Uterus (tissue), 2 donors: ENCODE measurements around the gene RTL5.

Experiments
- POLR2A ChIP-seq, 2 donors: fragments of 450-650 bp; IDR thresholded peaks; one replicate each; pipeline ENCODE4 v1.6.1; 2016; ENCODE audit warnings: antibody characterized with exemption in 2 of 2, mild to moderate bottlenecking in 1 of 2, moderate library complexity in 1 of 2
- TF ChIP-seq, protein P1 (sequence below), 4 experiments: fragments of 200-600 bp in 2 of 4; fragments of 450-650 bp in 2 of 4; sonication (generic) in 2 of 4; IDR thresholded peaks; one replicate each; pipeline ENCODE4 v1.5.1; 2016 to 2019; ENCODE audit warnings: antibody characterized with exemption in 4 of 4, mild to moderate bottlenecking in 2 of 4, moderate library complexity in 1 of 4

DNA sequence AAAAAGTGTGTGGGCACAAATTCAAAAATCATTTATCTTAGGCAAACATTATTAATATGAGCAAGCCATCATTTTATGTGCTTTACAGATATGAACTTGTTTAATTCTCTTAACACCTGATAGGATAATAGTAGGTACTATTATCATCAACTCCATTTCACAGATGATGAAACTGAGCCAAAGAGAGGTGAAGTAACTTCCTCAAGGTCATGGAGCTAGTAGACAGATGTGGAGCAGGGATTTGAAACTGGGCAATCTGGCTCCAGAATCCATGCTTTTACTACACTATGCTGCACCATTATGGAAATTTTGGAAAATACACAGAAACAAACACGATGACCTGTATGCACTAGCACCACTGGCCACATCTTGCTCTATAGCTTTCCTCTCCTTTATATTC is 48.8 kb upstream of the RTL5 start:
- TF ChIP-seq POLR2A (IDR thresholded peaks at IDR 0.05): no peak
- TF ChIP-seq, protein P1, sequence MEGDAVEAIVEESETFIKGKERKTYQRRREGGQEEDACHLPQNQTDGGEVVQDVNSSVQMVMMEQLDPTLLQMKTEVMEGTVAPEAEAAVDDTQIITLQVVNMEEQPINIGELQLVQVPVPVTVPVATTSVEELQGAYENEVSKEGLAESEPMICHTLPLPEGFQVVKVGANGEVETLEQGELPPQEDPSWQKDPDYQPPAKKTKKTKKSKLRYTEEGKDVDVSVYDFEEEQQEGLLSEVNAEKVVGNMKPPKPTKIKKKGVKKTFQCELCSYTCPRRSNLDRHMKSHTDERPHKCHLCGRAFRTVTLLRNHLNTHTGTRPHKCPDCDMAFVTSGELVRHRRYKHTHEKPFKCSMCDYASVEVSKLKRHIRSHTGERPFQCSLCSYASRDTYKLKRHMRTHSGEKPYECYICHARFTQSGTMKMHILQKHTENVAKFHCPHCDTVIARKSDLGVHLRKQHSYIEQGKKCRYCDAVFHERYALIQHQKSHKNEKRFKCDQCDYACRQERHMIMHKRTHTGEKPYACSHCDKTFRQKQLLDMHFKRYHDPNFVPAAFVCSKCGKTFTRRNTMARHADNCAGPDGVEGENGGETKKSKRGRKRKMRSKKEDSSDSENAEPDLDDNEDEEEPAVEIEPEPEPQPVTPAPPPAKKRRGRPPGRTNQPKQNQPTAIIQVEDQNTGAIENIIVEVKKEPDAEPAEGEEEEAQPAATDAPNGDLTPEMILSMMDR (IDR thresholded peaks at IDR 0.05): no peak
